Fibroblast of skin of back (primary cell): ENCODE measurements around the gene ALPK3. TPM values are rescaled to one million over a fixed set of nuclear protein-coding genes. Genes with fewer than 3 reads are reported as not detected.

Experiments
- DNase-seq: peaks from one replicate; pipeline ENCODE4 v3.0.0-alpha.2; 2013
- polyA plus RNA-seq, 2 experiments: library from polyadenylated mRNA; unstranded; fragments of 120-200 nt; gene quantifications; one replicate each; pipeline ENCODE4 v1.2.1, GENCODE V29; 2013; ENCODE audit not compliant: insufficient read length in 2 of 2

The ALPK3 gene, protein sequence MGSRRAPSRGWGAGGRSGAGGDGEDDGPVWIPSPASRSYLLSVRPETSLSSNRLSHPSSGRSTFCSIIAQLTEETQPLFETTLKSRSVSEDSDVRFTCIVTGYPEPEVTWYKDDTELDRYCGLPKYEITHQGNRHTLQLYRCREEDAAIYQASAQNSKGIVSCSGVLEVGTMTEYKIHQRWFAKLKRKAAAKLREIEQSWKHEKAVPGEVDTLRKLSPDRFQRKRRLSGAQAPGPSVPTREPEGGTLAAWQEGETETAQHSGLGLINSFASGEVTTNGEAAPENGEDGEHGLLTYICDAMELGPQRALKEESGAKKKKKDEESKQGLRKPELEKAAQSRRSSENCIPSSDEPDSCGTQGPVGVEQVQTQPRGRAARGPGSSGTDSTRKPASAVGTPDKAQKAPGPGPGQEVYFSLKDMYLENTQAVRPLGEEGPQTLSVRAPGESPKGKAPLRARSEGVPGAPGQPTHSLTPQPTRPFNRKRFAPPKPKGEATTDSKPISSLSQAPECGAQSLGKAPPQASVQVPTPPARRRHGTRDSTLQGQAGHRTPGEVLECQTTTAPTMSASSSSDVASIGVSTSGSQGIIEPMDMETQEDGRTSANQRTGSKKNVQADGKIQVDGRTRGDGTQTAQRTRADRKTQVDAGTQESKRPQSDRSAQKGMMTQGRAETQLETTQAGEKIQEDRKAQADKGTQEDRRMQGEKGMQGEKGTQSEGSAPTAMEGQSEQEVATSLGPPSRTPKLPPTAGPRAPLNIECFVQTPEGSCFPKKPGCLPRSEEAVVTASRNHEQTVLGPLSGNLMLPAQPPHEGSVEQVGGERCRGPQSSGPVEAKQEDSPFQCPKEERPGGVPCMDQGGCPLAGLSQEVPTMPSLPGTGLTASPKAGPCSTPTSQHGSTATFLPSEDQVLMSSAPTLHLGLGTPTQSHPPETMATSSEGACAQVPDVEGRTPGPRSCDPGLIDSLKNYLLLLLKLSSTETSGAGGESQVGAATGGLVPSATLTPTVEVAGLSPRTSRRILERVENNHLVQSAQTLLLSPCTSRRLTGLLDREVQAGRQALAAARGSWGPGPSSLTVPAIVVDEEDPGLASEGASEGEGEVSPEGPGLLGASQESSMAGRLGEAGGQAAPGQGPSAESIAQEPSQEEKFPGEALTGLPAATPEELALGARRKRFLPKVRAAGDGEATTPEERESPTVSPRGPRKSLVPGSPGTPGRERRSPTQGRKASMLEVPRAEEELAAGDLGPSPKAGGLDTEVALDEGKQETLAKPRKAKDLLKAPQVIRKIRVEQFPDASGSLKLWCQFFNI (N-terminal part only)
- polyA plus RNA-seq (2013, experiment 1 of 2; ENCODE audit: insufficient read length) = 0.62 TPM
- polyA plus RNA-seq (2013, experiment 2 of 2; ENCODE audit: insufficient read length) = 0.59 TPM

DNA sequence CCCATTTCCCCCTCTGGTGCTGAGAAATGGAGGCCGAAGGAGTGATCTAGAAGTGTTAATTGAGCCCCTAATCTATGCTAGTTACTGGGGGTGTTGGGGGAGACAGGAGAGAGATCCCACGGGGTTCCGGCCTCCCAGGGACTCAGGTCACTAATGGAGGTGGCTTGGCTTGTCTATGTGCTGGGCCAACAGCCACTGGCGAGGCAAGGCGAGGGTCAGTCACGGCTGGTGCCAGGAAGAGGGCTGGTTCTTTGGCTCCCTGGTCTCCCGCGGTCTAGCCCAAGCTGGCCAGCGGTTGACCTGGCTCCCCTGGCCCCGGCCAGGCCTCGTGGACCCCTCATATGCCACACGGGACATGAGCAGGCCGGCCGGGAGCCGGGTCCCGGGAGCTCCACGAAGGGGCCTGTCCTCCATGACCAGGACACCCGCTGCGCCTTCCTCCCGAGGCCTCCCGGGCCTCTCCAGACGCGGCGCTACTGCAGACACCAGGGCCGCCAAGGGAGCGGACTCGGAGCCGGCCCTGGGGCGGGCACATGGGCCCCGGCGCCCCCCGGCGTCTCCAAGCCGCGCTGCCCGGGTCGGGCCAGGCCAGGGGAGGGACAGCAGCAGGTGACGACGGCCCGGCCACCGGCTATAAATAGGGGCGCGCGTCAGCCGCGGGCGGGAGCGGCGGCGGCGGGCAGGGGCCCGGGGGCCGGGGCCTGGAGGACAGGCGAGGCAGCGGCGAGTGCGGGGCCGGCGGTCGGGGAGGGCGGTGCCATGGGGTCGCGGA is at the start of gene ALPK3:
Gene ALPK3 (plus strand): TSS at position 663 of the 772 bp plus-strand sequence. CDS start 97 bp downstream, at position 760.
- DNase-seq = no peak

DNA sequence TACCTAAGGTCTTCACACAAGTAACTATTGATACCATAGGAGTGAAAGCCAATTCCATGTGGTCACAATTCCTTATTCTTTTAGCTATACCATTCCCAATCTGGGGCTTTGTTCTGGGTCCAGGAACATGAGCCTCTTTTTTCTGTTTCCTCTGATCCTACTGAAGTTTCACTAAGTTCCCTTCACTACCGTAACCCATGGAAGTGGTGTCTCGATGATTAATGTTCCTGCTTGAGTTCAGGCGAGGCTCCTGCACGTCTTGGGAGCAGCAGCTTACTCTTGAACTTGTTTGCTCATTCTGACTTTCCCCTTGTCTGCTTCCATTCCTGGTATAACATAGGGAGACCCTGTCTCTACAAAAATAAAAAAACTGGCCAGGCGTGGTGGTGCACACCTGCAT is 45.1 kb upstream of the ALPK3 start:
- DNase-seq = no peak

DNA sequence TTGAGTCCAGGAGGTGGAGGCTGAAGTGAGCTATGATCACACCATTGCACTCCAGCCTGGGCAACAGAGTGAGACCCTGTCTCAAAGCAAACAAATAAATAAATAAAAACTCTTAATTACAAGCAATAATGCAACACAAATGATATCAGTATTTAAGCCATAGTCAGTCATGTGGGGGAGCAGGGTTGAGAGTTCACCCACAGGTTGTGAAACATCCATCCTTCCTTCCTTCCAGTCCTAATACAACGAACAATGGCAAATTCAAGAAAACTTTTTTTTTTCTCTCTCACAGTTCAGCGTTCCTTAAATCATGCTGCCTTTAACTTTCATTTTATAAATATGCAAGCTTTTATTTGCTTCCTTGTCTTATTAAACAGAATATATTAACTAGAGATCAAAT is 44.7 kb upstream of the ALPK3 start:
- no peak for DNase-seq

DNA sequence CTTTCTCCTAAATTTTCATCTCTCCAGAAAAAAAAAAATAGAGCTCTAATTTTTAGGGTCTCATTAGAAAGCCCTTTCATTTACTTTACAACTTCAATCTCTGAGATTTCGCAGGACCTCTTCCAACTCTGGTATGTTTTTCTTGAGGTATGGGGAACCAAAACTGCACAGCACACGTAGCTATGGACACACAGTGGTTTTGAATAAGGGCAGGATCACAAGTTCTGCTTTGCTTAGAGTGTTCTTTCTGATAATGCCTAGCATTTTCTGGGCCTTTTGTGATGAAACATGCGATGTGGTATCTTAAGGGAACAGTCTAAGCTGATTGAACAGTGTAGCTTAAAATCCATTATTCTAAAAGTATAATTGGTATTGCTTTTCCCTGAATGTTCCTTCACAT is 43.4 kb upstream of the ALPK3 start:
- DNase-seq = no peak

DNA sequence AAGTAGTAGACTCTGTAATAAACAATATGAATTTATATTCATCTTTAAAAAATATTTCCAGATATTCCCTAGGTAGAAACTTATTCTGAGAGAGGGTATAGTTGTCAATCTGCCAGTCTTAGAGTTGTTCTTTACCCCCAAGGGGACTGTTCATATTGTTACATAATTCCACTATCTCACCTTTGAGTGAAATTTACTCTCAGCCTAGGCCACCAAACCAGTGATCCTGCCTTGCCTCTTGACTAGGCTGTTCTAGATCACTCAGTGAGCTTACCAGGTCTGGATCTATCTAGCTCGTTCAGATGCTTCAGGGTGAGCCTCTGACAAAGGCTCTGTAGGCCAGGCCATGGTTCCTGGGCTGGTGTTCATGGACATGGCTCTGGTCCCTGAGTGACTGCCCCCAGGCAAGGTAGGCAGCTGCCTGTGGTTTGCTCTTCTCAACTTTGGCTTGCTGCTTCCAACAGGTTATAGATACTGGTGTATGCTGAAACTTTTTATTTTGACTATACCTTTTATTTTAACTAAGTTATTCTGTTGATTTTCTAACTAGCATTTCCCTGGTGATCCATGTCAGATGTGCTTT is 41.2 kb upstream of the ALPK3 start:
- DNase-seq = no peak

DNA sequence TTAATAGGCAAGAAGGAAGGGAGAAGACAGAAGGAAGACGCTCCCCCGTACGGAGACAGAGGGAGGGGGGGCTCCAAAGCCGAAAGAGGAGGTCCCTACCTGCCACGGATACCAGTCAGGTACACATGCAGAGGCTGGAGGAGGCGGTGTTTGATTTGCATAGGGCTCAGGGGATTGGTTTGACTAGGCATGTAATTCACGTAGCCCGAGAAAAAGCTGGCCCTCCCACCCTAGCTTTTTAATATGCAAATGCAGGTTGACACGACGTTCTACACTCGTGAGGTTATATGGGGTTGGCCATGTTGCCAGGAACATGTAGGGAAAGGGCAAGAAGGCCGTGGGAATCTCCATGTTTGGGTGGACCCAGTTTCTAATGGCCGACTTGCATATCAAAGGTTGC is 39.0 kb upstream of the ALPK3 start:
- no peak for DNase-seq

DNA sequence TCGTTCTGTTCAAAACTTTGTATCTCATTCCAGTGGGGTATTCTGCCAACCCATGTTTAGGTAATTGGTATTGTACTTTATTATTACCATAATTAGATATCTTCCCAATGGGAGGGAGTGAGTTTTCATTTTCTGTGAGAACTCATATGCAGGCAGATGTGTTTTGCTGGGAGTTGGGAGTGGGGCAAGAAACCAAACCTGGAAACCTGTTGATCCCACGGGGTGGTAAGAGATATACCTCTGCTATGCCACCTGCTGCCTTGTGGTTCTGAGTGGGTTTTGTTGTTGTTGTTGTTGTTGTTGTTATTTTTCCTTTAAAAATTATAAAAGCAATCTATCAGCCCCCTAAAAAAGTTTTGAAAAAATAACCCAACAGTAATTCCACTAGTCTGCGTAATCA is 36.7 kb upstream of the ALPK3 start:
- DNase-seq = no peak

DNA sequence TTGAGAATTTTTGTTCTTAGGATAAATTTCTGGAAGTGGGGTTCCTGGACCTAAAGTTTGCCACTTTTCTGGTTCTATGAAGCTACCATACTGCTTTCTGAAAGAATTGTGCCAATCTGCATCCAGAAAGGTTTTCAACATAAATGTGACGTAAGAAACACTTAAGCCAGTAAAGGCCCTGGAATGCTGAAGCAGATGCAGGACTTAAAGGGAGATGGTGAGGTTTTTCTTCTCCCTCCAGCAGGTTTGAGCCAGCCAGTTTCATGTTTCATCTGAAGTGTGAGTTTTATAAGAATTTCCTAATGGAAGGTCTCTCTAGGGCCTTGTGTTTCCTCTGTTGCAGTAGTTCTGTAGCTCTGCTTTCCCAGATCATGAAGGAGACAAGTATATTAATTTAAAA is 35.7 kb upstream of the ALPK3 start:
- no peak for DNase-seq

DNA sequence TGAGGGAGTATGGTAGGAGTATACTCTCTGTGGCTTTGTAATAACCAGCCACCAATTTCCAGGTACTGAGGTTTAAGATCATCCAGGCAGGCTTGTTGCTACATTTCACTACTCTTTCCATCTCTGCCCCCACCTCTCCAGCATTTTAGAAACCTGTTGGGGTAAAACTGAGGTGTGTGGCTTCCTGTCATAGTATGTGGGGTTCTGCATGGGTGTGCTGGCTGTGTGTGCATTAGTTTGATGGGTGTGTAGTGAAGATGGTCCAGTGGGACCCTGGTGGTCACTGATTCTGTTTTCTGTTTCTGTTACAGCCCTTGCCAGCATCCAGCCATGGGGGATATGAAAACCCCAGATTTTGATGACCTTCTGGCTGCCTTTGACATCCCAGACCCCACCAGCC is 34.8 kb upstream of the ALPK3 start:
- no peak for DNase-seq

DNA sequence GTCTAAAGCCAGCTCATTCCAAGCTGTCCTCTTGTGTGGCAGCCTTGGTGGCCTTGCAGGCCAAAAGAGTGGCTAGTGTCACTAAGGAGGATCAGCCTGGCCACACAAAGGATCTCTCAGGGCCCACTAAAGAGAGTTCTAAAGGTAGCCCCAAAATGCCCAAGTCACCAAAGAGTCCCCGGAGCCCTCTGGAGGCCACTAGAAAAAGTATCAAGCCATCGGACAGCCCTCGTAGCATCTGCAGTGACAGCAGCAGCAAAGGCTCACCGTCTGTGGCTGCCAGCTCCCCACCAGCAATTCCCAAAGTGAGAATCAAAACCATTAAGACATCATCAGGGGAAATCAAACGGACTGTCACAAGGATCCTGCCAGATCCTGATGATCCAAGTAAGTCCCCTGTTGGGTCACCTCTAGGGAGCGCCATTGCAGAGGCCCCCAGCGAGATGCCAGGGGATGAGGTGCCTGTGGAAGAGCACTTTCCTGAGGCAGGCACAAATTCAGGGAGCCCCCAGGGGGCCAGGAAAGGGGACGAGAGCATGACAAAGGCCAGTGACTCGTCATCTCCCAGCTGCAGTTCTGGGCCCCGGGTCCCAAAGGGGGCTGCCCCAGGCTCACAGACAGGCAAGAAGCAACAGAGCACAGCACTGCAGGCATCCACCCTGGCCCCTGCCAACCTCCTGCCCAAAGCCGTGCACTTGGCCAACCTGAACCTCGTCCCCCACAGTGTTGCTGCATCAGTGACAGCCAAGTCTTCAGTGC is 33.5 kb upstream of the ALPK3 start:
- no peak for DNase-seq

DNA sequence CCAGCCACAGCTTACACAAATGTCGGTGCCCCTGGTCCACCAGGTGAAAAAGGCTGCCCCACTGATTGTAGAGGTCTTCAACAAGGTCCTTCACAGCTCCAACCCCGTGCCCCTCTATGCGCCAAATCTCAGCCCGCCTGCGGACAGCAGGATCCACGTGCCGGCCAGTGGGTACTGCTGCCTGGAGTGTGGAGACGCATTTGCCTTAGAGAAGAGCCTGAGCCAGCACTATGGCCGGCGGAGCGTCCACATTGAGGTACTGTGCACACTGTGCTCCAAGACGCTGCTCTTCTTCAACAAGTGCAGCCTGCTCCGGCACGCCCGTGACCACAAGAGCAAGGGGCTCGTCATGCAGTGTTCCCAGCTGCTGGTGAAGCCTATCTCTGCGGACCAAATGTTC is 32.9 kb upstream of the ALPK3 start:
- no peak for DNase-seq

DNA sequence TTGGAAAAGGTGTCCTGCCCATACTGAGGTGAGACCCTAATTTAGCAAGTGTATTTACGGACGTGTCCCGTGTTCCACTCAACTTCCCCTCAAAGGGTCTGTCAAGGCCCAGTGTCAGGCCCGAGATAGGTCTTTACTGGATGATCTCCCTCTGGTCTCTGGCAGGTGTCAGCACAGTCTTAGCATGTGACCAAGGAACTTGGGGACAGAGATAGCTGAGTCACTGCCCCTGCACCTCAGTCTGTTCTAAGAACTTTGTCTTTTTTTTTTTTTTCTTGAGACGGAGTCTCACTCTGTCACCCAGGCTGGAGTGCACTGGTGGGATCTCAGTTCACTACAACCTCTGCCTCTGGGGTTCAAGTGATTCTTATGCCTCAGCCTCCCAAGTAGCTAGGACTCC is 32.1 kb upstream of the ALPK3 start:
- no peak for DNase-seq

DNA sequence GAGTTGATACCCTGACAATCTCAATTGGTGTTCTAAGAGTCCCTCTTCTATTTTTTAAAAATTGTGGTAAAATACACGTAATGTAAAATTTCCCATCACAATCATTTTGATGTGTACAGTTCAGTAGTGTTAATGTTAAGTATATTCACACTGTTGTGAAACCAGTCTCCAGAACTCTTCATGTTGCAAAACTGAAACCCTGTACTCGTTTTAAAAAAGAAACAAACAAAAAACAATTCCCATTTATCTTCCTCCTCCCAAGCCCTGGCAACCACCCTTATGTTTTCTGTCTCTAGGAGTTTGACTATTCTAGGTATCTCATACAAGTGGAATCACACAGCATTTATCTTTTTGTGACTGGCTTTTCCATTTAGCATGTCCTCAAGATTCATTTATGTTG is 28.7 kb upstream of the ALPK3 start:
- no peak for DNase-seq

DNA sequence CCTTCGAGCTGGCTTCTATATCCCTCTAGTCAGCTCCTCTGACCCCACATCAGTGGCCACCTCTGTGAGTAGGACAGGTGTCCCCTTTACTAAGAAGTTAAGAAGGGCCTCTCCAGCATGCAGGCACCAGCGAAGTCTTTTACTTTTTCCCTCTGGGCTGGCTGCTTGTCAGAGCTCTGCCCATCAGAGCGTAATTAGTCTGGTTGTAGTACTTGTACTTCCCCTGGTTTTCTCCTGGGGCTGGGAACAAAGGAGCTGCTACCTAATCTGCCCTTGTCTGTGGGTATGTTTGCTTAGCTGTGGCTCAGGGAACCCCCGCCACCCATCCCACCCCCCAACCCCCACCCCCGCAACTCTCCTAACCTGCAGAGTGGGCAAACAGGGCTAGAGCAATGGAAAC is 27.4 kb upstream of the ALPK3 start:
- DNase-seq = no peak

DNA sequence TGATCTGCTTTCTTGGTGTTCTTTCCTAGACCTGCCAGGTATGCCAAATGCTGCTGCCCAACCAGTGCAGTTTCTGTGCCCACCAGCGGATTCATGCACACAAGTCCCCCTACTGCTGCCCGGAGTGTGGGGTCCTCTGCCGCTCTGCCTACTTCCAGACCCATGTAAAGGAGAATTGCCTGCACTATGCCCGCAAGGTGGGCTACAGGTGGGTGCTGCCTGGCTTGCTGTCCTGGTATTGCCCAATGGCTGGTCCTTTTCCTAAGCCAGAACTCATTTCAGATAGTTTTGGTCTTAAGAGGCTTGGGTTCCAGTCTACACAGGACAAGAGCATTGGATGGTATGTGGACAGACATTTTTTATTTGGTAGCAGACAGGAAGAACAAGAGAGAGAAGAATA is 26.5 kb upstream of the ALPK3 start:
- no peak for DNase-seq

DNA sequence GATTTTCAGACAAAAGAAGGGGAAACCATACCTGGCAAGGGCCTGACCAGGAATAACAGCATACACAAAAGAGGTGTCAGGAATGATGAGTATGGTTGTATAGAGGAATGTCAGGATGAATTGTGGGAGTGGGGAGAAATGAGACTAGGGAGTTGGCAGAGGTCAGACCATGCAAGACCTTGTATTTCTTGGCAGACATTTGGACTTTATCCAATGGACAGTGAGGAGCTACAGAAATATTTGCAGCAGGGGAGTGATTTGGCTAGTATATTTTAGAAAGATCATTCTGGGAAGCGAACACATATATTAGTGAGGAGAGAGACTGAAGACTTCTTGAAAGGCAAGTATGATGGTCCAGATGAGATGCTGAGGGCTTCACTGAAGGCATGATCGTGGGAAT is 25.4 kb upstream of the ALPK3 start:
- peak; percentile 16 for DNase-seq

DNA sequence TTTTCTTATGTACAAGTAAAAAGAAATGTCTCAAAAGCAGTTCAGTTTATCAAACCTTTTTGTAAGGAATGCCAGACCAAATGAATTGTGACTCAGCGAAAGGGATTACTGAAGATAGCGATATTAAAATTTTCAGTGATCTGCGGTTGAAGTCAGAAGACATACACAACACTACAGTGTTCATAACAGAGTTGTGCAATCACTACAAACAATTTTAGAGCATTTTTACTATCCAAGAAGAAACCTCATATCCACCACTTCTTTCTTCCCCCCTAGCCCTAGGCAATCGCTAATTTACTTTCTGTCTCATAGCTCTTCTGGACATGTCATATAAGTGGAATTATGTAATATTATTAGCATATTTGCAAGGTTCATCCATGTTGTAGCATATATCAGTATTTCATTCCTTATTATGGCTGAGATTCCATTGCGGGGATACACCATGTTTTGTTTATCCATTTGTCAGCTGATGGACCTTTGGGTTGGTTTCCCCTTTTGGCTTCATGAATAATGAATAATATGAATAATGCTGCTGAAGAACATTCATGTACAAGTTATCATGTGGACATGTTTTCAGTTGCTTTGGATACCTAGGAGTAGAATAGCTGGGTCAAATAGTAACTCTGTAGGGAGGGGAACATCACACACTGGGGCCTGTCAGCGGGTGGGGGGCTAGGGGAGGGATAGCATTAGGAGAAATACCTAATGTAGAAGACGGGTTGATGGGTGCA is 23.6 kb upstream of the ALPK3 start:
- DNase-seq = no peak

DNA sequence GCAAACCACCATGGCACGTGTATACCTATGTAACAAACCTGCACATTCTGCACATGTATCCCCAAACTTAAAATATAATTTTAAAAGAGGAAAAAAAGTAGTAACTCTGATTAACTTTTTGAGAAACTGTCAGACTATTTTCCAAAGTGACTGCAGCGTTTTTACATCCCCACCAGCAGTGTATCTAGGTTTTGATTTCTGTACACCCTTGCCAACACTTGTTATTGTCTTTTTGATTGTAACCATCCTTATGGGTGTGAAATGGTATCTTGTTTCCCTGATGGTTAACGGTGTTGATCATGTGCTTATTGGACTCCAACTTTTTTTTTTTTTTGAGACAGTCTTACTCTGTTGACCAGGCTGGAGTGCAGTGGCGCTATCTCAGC is 23.0 kb upstream of the ALPK3 start:
- DNase-seq = no peak

DNA sequence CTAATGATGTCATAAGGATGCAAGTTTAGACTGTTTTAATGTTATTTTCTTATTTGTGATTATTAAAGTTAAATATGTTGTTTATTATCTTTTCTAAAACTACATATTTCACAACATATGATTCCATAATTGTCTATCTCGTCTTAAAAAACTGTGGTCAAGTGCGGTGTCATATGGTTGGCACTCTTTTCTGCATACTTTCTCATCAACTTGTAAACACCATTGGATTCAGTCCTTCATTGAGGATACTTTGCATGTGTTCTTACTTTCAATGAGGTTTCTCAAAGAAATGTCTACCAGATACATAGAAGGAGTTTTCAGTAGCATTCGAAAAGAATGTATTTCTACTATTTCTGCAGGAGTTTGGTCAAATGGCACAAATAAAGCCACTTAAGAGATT is 22.0 kb upstream of the ALPK3 start:
- DNase-seq = peak; percentile 11

DNA sequence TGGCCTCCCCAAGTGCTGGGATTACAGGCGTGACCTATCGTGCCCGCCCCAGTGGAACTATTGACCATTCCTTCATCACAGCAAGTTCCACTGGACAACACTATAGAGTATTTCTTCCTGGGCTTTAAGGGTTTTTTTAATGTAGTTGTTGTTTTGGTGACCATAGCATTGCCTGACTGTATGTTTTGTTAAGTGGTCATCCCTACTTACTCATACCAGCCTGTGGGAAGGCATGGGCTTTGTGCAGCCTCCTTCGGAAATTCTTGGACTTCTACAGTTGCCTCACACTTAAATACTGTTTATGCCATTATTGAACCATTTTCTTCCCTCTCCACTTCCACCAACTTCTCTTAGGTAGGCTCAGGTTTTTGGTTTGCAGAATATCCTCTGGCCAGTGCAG is 19.9 kb upstream of the ALPK3 start:
- DNase-seq = peak; percentile 82
